ENCODE results near the gene SLC6A20. TPM values are rescaled to one million over a fixed set of nuclear protein-coding genes. Genes with fewer than 3 reads are reported as not detected.

Gene SLC6A20
- total RNA-seq, 1 experiment from 2014 or later: 0.09 TPM

- Histone ChIP-seq H4K8ac (replicated peaks; ENCODE audit: insufficient read length, low read depth, low read length) (no peak overlapping the region), H3T11ph (ENCODE audit: low read length) (no peak overlapping the region), H2BK120ac (ENCODE audit: low read depth, low read length, poor library complexity, severe bottlenecking) (no peak overlapping the region), H3K27ac (ENCODE audit: insufficient read length, low read depth, low read length) (no peak overlapping the region), H4K20me1 (ENCODE audit: control insufficient read depth, insufficient read depth, insufficient read length) (no peaks in the 10 kb centered on the region), H3K79me1 (ENCODE audit: insufficient read depth, low read depth, low read length, poor library complexity, severe bottlenecking) (no peaks in the 10 kb centered on the region), H3K14ac (ENCODE audit: insufficient read depth, low read length) (no peak overlapping the region), H2BK15ac (ENCODE audit: low read depth, low read length) (no peak overlapping the region), H2BK12ac (ENCODE audit: insufficient read length, low read depth, low read length) (no peak overlapping the region), H3K27me3 (ENCODE audit: insufficient read depth, low read length) (no peaks in the 10 kb centered on the region), H3K56ac (ENCODE audit: insufficient read length, low read depth, low read length) (no peak overlapping the region), H2AFZ (ENCODE audit: low read length) (no peak overlapping the region), H2BK20ac (ENCODE audit: low read depth, low read length, poor library complexity, severe bottlenecking) (no peak overlapping the region), H2BK5ac (ENCODE audit: insufficient read length, low read length) (no peak overlapping the region), H3K79me2 (ENCODE audit: insufficient read depth, low read length) (no peaks in the 10 kb centered on the region), H3K18ac (ENCODE audit: insufficient read length, low read depth, low read length) (no peak overlapping the region), H3K23me2 (ENCODE audit: insufficient read length, low read depth, low read length, poor library complexity, severe bottlenecking) (no peaks in the 10 kb centered on the region), H2AK5ac (ENCODE audit: insufficient read length, low read length) (no peak overlapping the region), H3K4me1 (ENCODE audit: insufficient read depth, low read length) (no peaks in the 10 kb centered on the region), H3K23ac (ENCODE audit: insufficient read length, low read depth, low read length) (no peak overlapping the region), H3K9me3 (ENCODE audit: control insufficient read depth, low read depth, low read length) (no peaks in the 10 kb centered on the region), H3K4ac (ENCODE audit: low read depth, low read length) (no peak overlapping the region), H4K91ac (ENCODE audit: insufficient read length, low read depth, low read length) (no peak overlapping the region), H3K4me2 (ENCODE audit: insufficient read depth, insufficient read length, low read length) (no peak overlapping the region), H4K5ac (ENCODE audit: insufficient read length, low read depth, low read length) (no peak overlapping the region), H3K9ac (ENCODE audit: extremely low read depth, insufficient read length, low read length) (no peak overlapping the region)
- Mint-ChIP-seq H3K4me3 (no peak overlapping the region), H3K36me3 (ENCODE audit: insufficient read depth in 1 of 3, low read depth in 3 of 3) (no peaks in the 10 kb centered on the region), H3K4me1 (peaks cover 26% of the 10 kb centered on the region in 2 experiments), H3K27me3 (ENCODE audit: low read depth) (peaks cover 3% of the 10 kb centered on the region), H3K27ac (peak overlapping the region in 1 of 3 experiments; percentile 77; a peak in 3 of 7 replicates), H3K9me3 (peaks cover 0 to 2% of the 10 kb centered on the region in 2 experiments; a peak in 1 of 5 replicates)
- TF ChIP-seq, protein P1, sequence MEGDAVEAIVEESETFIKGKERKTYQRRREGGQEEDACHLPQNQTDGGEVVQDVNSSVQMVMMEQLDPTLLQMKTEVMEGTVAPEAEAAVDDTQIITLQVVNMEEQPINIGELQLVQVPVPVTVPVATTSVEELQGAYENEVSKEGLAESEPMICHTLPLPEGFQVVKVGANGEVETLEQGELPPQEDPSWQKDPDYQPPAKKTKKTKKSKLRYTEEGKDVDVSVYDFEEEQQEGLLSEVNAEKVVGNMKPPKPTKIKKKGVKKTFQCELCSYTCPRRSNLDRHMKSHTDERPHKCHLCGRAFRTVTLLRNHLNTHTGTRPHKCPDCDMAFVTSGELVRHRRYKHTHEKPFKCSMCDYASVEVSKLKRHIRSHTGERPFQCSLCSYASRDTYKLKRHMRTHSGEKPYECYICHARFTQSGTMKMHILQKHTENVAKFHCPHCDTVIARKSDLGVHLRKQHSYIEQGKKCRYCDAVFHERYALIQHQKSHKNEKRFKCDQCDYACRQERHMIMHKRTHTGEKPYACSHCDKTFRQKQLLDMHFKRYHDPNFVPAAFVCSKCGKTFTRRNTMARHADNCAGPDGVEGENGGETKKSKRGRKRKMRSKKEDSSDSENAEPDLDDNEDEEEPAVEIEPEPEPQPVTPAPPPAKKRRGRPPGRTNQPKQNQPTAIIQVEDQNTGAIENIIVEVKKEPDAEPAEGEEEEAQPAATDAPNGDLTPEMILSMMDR (conservative IDR thresholded peaks at IDR 0.05): peak; percentile 80
- DNase-seq: peak; percentile 88
- no CpG with 5 or more reads among the region's 14 CpGs for WGBS (ENCODE audit: extremely low coverage, insufficient read length, low lambda C conversion rate)
These were observed 35.2 kb downstream of the SLC6A20 start for GRCh38 chr3:45760878-45761711.
